SK-N-SH treated with all-trans-retinoic acid at 6 μM for 48 hours (cell line): ENCODE measurements around the gene LYSET.

Source experiments
- ATAC-seq: fragments of 200-7000 bp; cut with Tn5 transposase; 3 replicates; pipeline ENCODE4 v1.9.1; 2020; ENCODE audit warnings: mild to moderate bottlenecking, moderate library complexity
- ARNTL ChIP-seq: fragments of 450-650 bp; formaldehyde crosslinking; IDR thresholded peaks from 2 replicates; pipeline ENCODE4 v1.5.0; 2020; ENCODE audit warnings: low read depth, mild to moderate bottlenecking, moderate library complexity, borderline replicate concordance
- BACH2 ChIP-seq: fragments of 250-450 bp; sonication (Bioruptor Pico); IDR thresholded peaks from 2 replicates; pipeline ENCODE4 v1.9.0; 2021; ENCODE audit warnings: mild to moderate bottlenecking, borderline replicate concordance
- ESRRG ChIP-seq: fragments of 250-450 bp; sonication (Bioruptor Pico); IDR thresholded peaks from 2 replicates; pipeline ENCODE4 v1.6.1; 2021; ENCODE audit warnings: mild to moderate bottlenecking
- GLIS3 ChIP-seq: fragments of 250-450 bp; sonication (Bioruptor Pico); IDR thresholded peaks from 2 replicates; pipeline ENCODE4 v1.5.0; 2020; ENCODE audit warnings: mild to moderate bottlenecking, moderate library complexity
- OSR1 ChIP-seq: fragments of 250-450 bp; sonication (Bioruptor Pico); IDR thresholded peaks from 2 replicates; pipeline ENCODE4 v1.8.0; 2022; ENCODE audit warnings: moderate library complexity, mild to moderate bottlenecking, inconsistent platforms
- PPARA ChIP-seq: fragments of 250-450 bp; sonication (Bioruptor Pico); IDR thresholded peaks from 2 replicates; pipeline ENCODE4 v1.5.0; 2020; ENCODE audit warnings: mild to moderate bottlenecking, borderline replicate concordance
- RARB ChIP-seq: fragments of 250-450 bp; sonication (Bioruptor Pico); IDR thresholded peaks from 2 replicates; pipeline ENCODE4 v1.8.0; 2021; ENCODE audit warnings: mild to moderate bottlenecking, moderate library complexity
- SNAI2 ChIP-seq: fragments of 250-450 bp; sonication (Bioruptor Pico); IDR thresholded peaks from 2 replicates; pipeline ENCODE4 v1.5.0; 2020; ENCODE audit warnings: mild to moderate bottlenecking, moderate library complexity
- TOX ChIP-seq: fragments of 250-450 bp; sonication (Bioruptor Pico); IDR thresholded peaks from 2 replicates; pipeline ENCODE4 v1.8.0; 2021; ENCODE audit warnings: mild to moderate bottlenecking, moderate library complexity, borderline replicate concordance
- ZC3H10 ChIP-seq: fragments of 250-450 bp; sonication (Bioruptor Pico); IDR thresholded peaks from 2 replicates; pipeline ENCODE4 v1.5.1; 2021; ENCODE audit warnings: mild to moderate bottlenecking, moderate library complexity
- ZFP3 ChIP-seq: fragments of 250-450 bp; sonication (Bioruptor Pico); IDR thresholded peaks from 2 replicates; pipeline ENCODE4 v1.5.0; 2020; ENCODE audit warnings: mild to moderate bottlenecking, moderate library complexity
- ZFP30 ChIP-seq: fragments of 450-650 bp; formaldehyde crosslinking; IDR thresholded peaks from 2 replicates; pipeline ENCODE4 v1.5.0; 2022; ENCODE audit warnings: mild to moderate bottlenecking, moderate library complexity
- ZNF565 ChIP-seq: fragments of 450-650 bp; formaldehyde crosslinking; conservative IDR thresholded peaks from 2 replicates; pipeline ENCODE4 v1.5.0; 2020; ENCODE audit warnings: low read depth, mild to moderate bottlenecking, moderate library complexity
- ZNF70 ChIP-seq: fragments of 450-650 bp; formaldehyde crosslinking; IDR thresholded peaks from 2 replicates; pipeline ENCODE4 v1.5.0; 2020; ENCODE audit warnings: mild to moderate bottlenecking, moderate library complexity
- ZNF8 ChIP-seq: fragments of 450-650 bp; formaldehyde crosslinking; IDR thresholded peaks from 2 replicates; pipeline ENCODE4 v1.5.0; 2020; ENCODE audit warnings: mild to moderate bottlenecking, moderate library complexity
- TF ChIP-seq, protein P1 (sequence below): fragments of 250-450 bp; sonication (Bioruptor Pico); IDR thresholded peaks from 2 replicates; pipeline ENCODE4 v1.8.0; 2021; ENCODE audit warnings: low read depth, mild to moderate bottlenecking, moderate library complexity, borderline replicate concordance
- TF ChIP-seq, protein P2 (sequence below): fragments of 250-450 bp; sonication (Bioruptor Pico); IDR thresholded peaks from 2 replicates; pipeline ENCODE4 v1.5.1; 2021; ENCODE audit warnings: mild to moderate bottlenecking, moderate library complexity
- TF ChIP-seq, protein P3 (sequence below): fragments of 250-450 bp; sonication (Bioruptor Pico); IDR thresholded peaks from 2 replicates; pipeline ENCODE4 v1.5.0; 2020; ENCODE audit warnings: mild to moderate bottlenecking, moderate library complexity
- TF ChIP-seq, protein P4 (sequence below): fragments of 250-450 bp; sonication (Bioruptor Pico); IDR thresholded peaks from 2 replicates; pipeline ENCODE4 v1.5.1; 2020; ENCODE audit warnings: low read depth, mild to moderate bottlenecking, moderate library complexity
- TF ChIP-seq, protein P5 (sequence below): fragments of 250-450 bp; sonication (Bioruptor Pico); IDR thresholded peaks from 2 replicates; pipeline ENCODE4 v1.8.0; 2020; ENCODE audit warnings: mild to moderate bottlenecking, moderate library complexity, borderline replicate concordance

The LYSET gene

DNA sequence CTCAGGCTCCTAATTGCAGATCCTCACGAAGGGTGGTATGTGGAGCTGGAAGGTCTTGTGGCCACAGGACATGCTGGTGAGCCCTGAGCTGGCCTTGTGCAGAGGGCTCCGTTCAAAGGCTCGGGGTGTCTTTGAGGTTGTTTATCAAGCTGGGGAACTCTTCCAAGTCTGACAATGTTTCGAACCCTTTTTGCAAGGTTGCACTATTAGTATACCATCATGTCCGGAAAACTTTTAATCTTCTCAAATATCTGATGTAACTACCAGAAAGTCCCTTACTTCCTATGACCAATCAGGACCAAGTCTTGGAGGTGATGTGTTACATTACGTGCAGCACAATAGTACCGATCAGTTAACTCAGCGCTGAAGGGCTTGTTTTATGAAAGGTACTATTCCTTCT lies 43.4 kb downstream of the LYSET start:
- ATAC-seq, result no peak
- TF ChIP-seq TOX (CRISPR knock-in tag) (no peak), ZFP30 (CRISPR knock-in tag) (no peak), ESRRG (CRISPR knock-in tag) (no peak), ZFP3 (CRISPR knock-in tag) (no peak), PPARA (CRISPR knock-in tag) (no peak), RARB (no peak), SNAI2 (CRISPR knock-in tag) (no peak), ZC3H10 (CRISPR knock-in tag) (no peak), GLIS3 (no peak)
- TF ChIP-seq, protein P1, sequence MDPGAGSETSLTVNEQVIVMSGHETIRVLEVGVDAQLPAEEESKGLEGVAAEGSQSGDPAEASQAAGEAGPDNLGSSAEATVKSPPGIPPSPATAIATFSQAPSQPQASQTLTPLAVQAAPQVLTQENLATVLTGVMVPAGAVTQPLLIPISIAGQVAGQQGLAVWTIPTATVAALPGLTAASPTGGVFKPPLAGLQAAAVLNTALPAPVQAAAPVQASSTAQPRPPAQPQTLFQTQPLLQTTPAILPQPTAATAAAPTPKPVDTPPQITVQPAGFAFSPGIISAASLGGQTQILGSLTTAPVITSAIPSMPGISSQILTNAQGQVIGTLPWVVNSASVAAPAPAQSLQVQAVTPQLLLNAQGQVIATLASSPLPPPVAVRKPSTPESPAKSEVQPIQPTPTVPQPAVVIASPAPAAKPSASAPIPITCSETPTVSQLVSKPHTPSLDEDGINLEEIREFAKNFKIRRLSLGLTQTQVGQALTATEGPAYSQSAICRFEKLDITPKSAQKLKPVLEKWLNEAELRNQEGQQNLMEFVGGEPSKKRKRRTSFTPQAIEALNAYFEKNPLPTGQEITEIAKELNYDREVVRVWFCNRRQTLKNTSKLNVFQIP, result no peak
- TF ChIP-seq, protein P2, sequence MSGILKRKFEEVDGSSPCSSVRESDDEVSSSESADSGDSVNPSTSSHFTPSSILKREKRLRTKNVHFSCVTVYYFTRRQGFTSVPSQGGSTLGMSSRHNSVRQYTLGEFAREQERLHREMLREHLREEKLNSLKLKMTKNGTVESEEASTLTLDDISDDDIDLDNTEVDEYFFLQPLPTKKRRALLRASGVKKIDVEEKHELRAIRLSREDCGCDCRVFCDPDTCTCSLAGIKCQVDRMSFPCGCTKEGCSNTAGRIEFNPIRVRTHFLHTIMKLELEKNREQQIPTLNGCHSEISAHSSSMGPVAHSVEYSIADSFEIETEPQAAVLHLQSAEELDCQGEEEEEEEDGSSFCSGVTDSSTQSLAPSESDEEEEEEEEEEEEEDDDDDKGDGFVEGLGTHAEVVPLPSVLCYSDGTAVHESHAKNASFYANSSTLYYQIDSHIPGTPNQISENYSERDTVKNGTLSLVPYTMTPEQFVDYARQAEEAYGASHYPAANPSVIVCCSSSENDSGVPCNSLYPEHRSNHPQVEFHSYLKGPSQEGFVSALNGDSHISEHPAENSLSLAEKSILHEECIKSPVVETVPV (CRISPR knock-in tag), result no peak
- TF ChIP-seq, all 23 proteins: peak for 0

DNA sequence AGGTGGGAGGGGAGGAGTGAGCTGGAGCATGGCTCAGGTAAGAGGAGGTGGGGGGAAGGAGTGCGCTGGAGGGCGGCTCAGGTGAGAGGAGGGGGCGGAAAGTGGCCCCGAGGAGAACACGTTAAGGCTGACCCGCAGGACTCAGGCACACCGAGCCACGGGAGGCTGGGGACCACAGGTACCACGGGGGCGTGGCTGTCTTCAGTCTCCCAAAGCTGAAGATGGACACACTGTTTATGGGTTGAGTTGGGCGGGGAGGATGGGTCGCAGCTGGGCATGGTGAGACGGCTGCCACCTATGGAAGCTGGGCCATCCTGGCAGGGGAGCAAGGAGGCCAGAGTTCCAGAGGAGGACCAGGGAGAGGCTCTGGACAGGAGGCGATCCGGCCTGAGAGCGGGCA lies 45.4 kb downstream of the LYSET start:
- TF ChIP-seq, protein P3, sequence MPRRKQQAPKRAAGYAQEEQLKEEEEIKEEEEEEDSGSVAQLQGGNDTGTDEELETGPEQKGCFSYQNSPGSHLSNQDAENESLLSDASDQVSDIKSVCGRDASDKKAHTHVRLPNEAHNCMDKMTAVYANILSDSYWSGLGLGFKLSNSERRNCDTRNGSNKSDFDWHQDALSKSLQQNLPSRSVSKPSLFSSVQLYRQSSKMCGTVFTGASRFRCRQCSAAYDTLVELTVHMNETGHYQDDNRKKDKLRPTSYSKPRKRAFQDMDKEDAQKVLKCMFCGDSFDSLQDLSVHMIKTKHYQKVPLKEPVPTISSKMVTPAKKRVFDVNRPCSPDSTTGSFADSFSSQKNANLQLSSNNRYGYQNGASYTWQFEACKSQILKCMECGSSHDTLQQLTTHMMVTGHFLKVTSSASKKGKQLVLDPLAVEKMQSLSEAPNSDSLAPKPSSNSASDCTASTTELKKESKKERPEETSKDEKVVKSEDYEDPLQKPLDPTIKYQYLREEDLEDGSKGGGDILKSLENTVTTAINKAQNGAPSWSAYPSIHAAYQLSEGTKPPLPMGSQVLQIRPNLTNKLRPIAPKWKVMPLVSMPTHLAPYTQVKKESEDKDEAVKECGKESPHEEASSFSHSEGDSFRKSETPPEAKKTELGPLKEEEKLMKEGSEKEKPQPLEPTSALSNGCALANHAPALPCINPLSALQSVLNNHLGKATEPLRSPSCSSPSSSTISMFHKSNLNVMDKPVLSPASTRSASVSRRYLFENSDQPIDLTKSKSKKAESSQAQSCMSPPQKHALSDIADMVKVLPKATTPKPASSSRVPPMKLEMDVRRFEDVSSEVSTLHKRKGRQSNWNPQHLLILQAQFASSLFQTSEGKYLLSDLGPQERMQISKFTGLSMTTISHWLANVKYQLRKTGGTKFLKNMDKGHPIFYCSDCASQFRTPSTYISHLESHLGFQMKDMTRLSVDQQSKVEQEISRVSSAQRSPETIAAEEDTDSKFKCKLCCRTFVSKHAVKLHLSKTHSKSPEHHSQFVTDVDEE, result no peak
- no peak for TF ChIP-seq SNAI2 (CRISPR knock-in tag)
- TF ChIP-seq TOX (CRISPR knock-in tag), result no peak
- TF ChIP-seq, protein P4, sequence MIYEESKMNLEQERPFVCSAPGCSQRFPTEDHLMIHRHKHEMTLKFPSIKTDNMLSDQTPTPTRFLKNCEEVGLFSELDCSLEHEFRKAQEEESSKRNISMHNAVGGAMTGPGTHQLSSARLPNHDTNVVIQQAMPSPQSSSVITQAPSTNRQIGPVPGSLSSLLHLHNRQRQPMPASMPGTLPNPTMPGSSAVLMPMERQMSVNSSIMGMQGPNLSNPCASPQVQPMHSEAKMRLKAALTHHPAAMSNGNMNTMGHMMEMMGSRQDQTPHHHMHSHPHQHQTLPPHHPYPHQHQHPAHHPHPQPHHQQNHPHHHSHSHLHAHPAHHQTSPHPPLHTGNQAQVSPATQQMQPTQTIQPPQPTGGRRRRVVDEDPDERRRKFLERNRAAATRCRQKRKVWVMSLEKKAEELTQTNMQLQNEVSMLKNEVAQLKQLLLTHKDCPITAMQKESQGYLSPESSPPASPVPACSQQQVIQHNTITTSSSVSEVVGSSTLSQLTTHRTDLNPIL (CRISPR knock-in tag), result no peak
- no peak for TF ChIP-seq ZC3H10 (CRISPR knock-in tag)
- TF ChIP-seq RARB, result no peak
- TF ChIP-seq, protein P1, result no peak
- TF ChIP-seq BACH2 (CRISPR knock-in tag), result no peak
- no peak for TF ChIP-seq GLIS3
- TF ChIP-seq ZNF565 (CRISPR knock-in tag), result no peak
- no peak for TF ChIP-seq ZNF8
- TF ChIP-seq OSR1 (CRISPR knock-in tag), result no peak
- no peak for TF ChIP-seq ZFP30 (CRISPR knock-in tag)
- TF ChIP-seq, all 23 proteins: peak for 0
- no peak for ATAC-seq

DNA sequence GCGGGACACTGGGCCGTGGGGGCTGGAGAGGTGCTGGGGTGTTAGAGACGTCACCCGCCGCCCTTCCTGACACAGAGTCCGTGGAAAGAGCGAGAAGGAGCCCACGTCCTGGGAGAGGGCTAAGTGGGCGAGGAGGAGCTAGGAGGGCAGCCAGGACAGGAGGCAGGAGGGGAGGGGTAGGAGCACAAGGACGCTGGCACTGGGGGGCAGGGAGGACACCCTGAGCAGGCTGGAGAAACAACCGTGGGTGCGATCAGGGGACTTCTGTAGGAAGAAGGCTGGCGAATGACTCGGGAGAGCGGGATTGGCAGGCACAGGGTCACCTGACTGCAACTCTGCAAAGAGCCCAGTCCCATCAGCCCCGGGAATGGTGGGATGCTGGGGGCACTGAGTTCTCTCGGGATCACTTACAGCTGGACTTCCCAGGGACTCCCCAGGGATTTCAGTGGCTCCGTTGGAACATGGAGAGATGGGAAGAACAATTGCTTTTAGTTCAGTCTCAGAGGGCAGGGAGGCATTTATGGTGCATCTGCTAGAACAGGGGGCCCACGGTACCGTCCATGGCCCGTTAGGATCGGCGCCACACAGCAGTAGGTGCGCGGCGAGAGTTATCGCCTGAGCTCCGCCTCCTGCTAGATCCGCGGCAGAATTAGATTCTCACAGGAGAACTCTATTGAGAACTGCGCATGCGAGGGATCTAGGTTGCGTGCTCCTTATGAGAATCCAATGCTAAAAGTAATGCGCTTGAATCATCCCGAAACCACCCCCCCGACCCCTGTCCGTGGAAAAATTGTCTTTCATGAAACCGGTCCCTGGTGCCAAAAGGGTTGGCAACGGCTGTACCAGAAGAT lies 46.2 kb downstream of the LYSET start:
- peak; percentile 94 for ATAC-seq
- TF ChIP-seq, protein P1, result no peak
- TF ChIP-seq BACH2 (CRISPR knock-in tag), result no peak
- no peak for TF ChIP-seq ZNF8
- TF ChIP-seq ARNTL (CRISPR knock-in tag), result no peak
- TF ChIP-seq RARB, result no peak
- TF ChIP-seq, protein P5, sequence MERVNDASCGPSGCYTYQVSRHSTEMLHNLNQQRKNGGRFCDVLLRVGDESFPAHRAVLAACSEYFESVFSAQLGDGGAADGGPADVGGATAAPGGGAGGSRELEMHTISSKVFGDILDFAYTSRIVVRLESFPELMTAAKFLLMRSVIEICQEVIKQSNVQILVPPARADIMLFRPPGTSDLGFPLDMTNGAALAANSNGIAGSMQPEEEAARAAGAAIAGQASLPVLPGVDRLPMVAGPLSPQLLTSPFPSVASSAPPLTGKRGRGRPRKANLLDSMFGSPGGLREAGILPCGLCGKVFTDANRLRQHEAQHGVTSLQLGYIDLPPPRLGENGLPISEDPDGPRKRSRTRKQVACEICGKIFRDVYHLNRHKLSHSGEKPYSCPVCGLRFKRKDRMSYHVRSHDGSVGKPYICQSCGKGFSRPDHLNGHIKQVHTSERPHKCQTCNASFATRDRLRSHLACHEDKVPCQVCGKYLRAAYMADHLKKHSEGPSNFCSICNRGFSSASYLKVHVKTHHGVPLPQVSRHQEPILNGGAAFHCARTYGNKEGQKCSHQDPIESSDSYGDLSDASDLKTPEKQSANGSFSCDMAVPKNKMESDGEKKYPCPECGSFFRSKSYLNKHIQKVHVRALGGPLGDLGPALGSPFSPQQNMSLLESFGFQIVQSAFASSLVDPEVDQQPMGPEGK (CRISPR knock-in tag), result no peak
- TF ChIP-seq ZNF70 (CRISPR knock-in tag), result no peak
- no peak for TF ChIP-seq ZFP3 (CRISPR knock-in tag)
- TF ChIP-seq, protein P3, result no peak
- TF ChIP-seq ZC3H10 (CRISPR knock-in tag), result no peak
- TF ChIP-seq OSR1 (CRISPR knock-in tag), result no peak
- TF ChIP-seq, all 23 proteins: peak for 0
